HG02981 (cell line): ENCODE data around the gene PTPRM.

Experiments used
- ATAC-seq: cut with Tn5 transposase; IDR thresholded peaks from one replicate; pipeline ENCODE4 v1.9.1; 2021; ENCODE audit warnings: mild to moderate bottlenecking, moderate library complexity; ENCODE audit not compliant: unreplicated experiment

PTPRM gene

GRCh38 chr18:8367217-8367988, 800.3 kb downstream of the PTPRM start:
- ATAC-seq = no peak

- no peak for ATAC-seq
Measured at GRCh38 chr18:8368512-8369217, 801.5 kb downstream of the PTPRM start.

- no peak for ATAC-seq
Measured at GRCh38 chr18:8373486-8373885, 806.4 kb downstream of the PTPRM start.

GRCh38 chr18:8374676-8375075, 807.6 kb downstream of the PTPRM start:
- ATAC-seq = no peak

- ATAC-seq = no peak
Measured at GRCh38 chr18:8375249-8375648, 808.1 kb downstream of the PTPRM start.

- no peak for ATAC-seq
Measured at GRCh38 chr18:8376113-8376512, 809.0 kb downstream of the PTPRM start.

GRCh38 chr18:8379187-8379941, 812.2 kb downstream of the PTPRM start:
- no peak for ATAC-seq

- ATAC-seq = no peak
Measured at GRCh38 chr18:8380006-8380405, 812.9 kb downstream of the PTPRM start.

GRCh38 chr18:8380926-8381325, 813.8 kb downstream of the PTPRM start:
- ATAC-seq = no peak

GRCh38 chr18:8381821-8382459, 814.8 kb downstream of the PTPRM start:
- no peak for ATAC-seq

GRCh38 chr18:8385400-8385799, 818.3 kb downstream of the PTPRM start:
- ATAC-seq = no peak

GRCh38 chr18:8386669-8387380, 819.7 kb downstream of the PTPRM start:
- ATAC-seq = no peak

- peak; percentile 50 for ATAC-seq
Measured at GRCh38 chr18:8389391-8390340, 822.5 kb downstream of the PTPRM start.

- ATAC-seq = no peak
Measured at GRCh38 chr18:8391068-8391467, 824.0 kb downstream of the PTPRM start.

- no peak for ATAC-seq
Measured at GRCh38 chr18:8396254-8396653, 829.1 kb downstream of the PTPRM start.

GRCh38 chr18:8397034-8397433, 829.9 kb downstream of the PTPRM start:
- no peak for ATAC-seq

GRCh38 chr18:8399138-8399537, 832.0 kb downstream of the PTPRM start:
- ATAC-seq = no peak

GRCh38 chr18:8400193-8400752, 833.2 kb downstream of the PTPRM start:
- ATAC-seq = no peak

GRCh38 chr18:8400825-8401224, 833.7 kb downstream of the PTPRM start:
- ATAC-seq = no peak
